GM12878 (cell line): ENCODE data around the gene TPR.
"Not testable (repeated sequence)": the region's sequence is repeated elsewhere in the genome, so short reads cannot be mapped to it uniquely, and the experiment has no call there.

Experiments used
- EZH2 ChIP-seq: IDR thresholded peaks from 2 replicates; pipeline ENCODE4 v1.6.1; 2012; ENCODE audit warnings: low read depth, mild to moderate bottlenecking, control low read depth, inconsistent platforms, low read length, borderline replicate concordance; ENCODE audit not compliant: control insufficient read depth
- GATAD2B ChIP-seq: fragments of 450-650 bp; conservative IDR thresholded peaks from 2 replicates; pipeline ENCODE4 v1.6.1; 2017; ENCODE audit warnings: low read depth, mild to moderate bottlenecking, moderate library complexity
- JUND ChIP-seq: IDR thresholded peaks from 2 replicates; pipeline ENCODE4 v1.6.1; 2012; ENCODE audit warnings: low read depth, mild to moderate bottlenecking, low read length, improper control_type of control experiment, moderate library complexity
- MYC ChIP-seq: IDR thresholded peaks from 2 replicates; pipeline ENCODE4 v1.6.1; 2011; ENCODE audit warnings: mild to moderate bottlenecking, low read length, moderate library complexity, inconsistent platforms; ENCODE audit not compliant: insufficient read depth, insufficient replicate concordance, insufficient read length, severe bottlenecking
- POLR2A ChIP-seq: IDR thresholded peaks from 2 replicates; pipeline ENCODE4 v1.6.1; 2011; ENCODE audit warnings: low read depth, mild to moderate bottlenecking, low read length
- POLR2AphosphoS5 ChIP-seq: IDR thresholded peaks from 2 replicates; pipeline ENCODE4 v1.6.1; 2011; ENCODE audit warnings: mild to moderate bottlenecking, low read length, inconsistent platforms
- SREBF2 ChIP-seq: IDR thresholded peaks from 2 replicates; pipeline ENCODE4 v1.6.1; 2012; ENCODE audit warnings: mild to moderate bottlenecking, low read length
- USF1 ChIP-seq: IDR thresholded peaks from 2 replicates; pipeline ENCODE4 v1.6.1; 2011; ENCODE audit warnings: borderline replicate concordance, low read depth, mild to moderate bottlenecking, moderate library complexity, mixed read lengths, low read length; ENCODE audit not compliant: insufficient read depth; ENCODE audit errors: extremely low read length
- ZBTB11 ChIP-seq: fragments of 450-650 bp; formaldehyde crosslinking; IDR thresholded peaks from 2 replicates; pipeline ENCODE4 v1.5.0; 2022; ENCODE audit warnings: mild to moderate bottlenecking, missing genetic modification characterization
- TF ChIP-seq, protein P1 (sequence below), 3 experiments: IDR thresholded peaks in 2 of 3; conservative IDR thresholded peaks in 1 of 3; 2 replicates each; pipeline ENCODE4 v1.5.1; 2011; ENCODE audit warnings: low read depth in 3 of 3, low read length in 3 of 3, mild to moderate bottlenecking in 3 of 3, control low read depth in 2 of 3, moderate library complexity in 2 of 3, inconsistent platforms in 1 of 3, mixed read lengths in 1 of 3; ENCODE audit not compliant: control insufficient read depth in 2 of 3, insufficient read depth in 1 of 3; ENCODE audit errors: extremely low read depth in 1 of 3

DNA sequence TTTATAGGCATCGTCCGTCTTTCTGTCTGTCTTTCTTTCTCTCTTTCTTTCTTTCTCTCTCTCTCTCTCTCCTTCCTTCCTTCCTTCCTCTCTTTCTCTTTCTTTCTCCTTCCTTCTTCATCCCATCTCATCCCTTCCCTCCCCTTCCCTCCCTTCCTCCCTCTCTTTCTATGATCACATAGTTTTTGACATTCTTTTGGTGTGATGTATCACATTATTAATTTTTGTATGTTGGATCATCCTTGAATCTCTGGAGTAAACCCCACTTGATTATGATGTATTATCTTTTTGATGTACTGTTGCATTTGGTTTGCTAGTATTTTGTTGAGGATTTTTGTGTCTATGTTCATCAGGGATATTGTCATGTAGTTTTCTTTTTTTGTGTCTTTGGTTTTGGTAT, 26.4 kb upstream of the TPR start:
- TF ChIP-seq, protein P1, sequence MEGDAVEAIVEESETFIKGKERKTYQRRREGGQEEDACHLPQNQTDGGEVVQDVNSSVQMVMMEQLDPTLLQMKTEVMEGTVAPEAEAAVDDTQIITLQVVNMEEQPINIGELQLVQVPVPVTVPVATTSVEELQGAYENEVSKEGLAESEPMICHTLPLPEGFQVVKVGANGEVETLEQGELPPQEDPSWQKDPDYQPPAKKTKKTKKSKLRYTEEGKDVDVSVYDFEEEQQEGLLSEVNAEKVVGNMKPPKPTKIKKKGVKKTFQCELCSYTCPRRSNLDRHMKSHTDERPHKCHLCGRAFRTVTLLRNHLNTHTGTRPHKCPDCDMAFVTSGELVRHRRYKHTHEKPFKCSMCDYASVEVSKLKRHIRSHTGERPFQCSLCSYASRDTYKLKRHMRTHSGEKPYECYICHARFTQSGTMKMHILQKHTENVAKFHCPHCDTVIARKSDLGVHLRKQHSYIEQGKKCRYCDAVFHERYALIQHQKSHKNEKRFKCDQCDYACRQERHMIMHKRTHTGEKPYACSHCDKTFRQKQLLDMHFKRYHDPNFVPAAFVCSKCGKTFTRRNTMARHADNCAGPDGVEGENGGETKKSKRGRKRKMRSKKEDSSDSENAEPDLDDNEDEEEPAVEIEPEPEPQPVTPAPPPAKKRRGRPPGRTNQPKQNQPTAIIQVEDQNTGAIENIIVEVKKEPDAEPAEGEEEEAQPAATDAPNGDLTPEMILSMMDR (IDR thresholded peaks at IDR 0.05 in 2 of 3, conservative IDR thresholded peaks at IDR 0.05 in 1 of 3; ENCODE audit: control insufficient read depth in 2 of 3, extremely low read depth in 1 of 3, insufficient read depth in 1 of 3, low read depth in 3 of 3, low read length in 3 of 3) = not testable (repeated sequence)
- TF ChIP-seq JUND; POLR2A; SREBF2; POLR2AphosphoS5; GATAD2B; EZH2; MYC; ZBTB11 (CRISPR knock-in tag); USF1: not testable (repeated sequence)
